ENCODE data around the gene SYNGR3.
"Not testable (repeated sequence)": the region's sequence is repeated elsewhere in the genome, so short reads cannot be mapped to it uniquely, and the experiment has no call there.

Gene SYNGR3

DNA sequence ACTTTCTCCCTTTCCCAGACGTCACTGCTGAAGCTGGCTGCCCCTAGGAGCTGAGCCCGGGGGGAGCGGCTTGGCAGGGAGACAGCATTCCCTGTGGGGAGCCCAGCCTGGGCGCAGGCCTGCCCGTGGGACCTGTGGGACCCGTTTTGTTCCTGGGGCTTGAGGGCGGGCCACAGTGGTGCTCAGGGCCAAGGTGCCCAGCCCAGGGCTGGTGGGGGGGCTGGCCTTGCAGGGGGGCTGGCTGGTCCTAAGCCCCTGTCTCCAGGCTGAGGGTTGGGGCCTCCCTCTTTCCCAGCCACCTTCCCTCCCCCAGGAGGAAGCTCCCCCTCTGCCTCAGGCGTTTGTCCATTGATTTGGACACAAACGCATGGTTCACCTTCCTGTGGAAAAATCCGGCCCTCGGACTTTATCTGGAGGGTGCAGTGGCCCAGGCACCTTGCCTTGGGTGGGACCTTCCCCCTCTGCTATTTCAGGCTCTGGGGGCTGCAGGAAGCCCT, 41.4 kb downstream of the SYNGR3 start:
- no peak for DNase-seq (ENCODE audit: low read depth, low spot score)
- H3K4me3 ChIP-seq (ENCODE audit: low read depth, low read length): no peak overlapping the region
- TF ChIP-seq, protein P1, sequence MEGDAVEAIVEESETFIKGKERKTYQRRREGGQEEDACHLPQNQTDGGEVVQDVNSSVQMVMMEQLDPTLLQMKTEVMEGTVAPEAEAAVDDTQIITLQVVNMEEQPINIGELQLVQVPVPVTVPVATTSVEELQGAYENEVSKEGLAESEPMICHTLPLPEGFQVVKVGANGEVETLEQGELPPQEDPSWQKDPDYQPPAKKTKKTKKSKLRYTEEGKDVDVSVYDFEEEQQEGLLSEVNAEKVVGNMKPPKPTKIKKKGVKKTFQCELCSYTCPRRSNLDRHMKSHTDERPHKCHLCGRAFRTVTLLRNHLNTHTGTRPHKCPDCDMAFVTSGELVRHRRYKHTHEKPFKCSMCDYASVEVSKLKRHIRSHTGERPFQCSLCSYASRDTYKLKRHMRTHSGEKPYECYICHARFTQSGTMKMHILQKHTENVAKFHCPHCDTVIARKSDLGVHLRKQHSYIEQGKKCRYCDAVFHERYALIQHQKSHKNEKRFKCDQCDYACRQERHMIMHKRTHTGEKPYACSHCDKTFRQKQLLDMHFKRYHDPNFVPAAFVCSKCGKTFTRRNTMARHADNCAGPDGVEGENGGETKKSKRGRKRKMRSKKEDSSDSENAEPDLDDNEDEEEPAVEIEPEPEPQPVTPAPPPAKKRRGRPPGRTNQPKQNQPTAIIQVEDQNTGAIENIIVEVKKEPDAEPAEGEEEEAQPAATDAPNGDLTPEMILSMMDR (IDR thresholded peaks at IDR 0.05; ENCODE audit: insufficient read depth, low read length, missing control alignments): no peak
- ChIA-PET CTCF (interaction anchor here (0.6 to 3.7 kb wide), 4 partner anchors 28 to 111 kb away, joined by 3 to 17 read pairs (median 4); no protein-coding TSS in a partner anchor), POLR2A (no interaction called here)

DNA sequence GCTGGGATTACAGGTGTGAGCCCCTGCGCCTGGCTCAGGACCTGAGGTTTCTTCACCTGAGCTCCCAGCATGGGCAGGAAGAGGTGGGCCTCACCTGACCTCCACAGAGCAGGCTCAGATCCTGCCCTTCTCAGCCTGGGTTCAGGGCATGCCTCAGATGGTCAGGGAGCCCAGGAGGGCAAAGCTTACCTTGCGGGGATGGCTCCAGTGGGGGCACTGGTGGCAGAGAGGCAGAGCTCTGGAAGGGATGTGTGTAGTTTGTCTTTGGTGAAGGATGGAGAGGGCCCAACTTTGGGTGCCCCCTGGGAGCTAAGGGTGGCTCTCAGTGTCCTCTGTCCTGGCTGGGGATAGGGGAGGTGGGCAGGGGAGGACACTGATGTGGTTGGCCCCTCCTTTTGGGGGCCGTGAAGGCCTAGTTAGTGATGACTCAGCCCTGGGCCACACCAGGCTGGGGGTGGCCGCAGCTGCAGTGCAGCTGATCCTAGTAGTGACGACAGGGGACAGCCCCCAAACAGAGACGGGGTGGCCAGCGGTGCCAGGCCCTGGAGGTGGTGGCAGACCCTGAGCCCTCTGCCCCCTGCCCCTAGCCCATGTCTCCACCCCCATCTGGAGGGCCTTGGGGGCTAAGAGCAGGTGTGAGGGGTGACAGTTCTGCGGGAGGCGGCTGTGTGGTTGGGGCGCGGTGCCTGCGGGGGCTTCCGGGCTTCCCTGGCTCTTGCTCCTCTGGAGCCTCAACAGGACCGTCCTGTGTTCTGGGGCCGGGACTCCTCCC, 42.7 kb downstream of the SYNGR3 start:
- TF ChIP-seq, protein P1 (IDR thresholded peaks at IDR 0.05; ENCODE audit: insufficient read depth, low read length, missing control alignments): no peak
- peak overlapping the region; percentile 53 for H3K4me3 ChIP-seq (ENCODE audit: low read depth, low read length)
- ChIA-PET POLR2A (interaction anchor here (0.5 to 1.3 kb wide), 7 partner anchors 9 to 123 kb away, joined by 3 to 5 read pairs (median 3); partner anchors contain the start of genes RPS2 and TRAF7), CTCF (interaction anchor here (0.6 to 3.7 kb wide), 6 partner anchors 10 to 121 kb away, joined by 3 to 17 read pairs (median 4); partner anchors contain the start of genes NTHL1 and TSC2)
- no peak for DNase-seq (ENCODE audit: low read depth, low spot score)

DNA sequence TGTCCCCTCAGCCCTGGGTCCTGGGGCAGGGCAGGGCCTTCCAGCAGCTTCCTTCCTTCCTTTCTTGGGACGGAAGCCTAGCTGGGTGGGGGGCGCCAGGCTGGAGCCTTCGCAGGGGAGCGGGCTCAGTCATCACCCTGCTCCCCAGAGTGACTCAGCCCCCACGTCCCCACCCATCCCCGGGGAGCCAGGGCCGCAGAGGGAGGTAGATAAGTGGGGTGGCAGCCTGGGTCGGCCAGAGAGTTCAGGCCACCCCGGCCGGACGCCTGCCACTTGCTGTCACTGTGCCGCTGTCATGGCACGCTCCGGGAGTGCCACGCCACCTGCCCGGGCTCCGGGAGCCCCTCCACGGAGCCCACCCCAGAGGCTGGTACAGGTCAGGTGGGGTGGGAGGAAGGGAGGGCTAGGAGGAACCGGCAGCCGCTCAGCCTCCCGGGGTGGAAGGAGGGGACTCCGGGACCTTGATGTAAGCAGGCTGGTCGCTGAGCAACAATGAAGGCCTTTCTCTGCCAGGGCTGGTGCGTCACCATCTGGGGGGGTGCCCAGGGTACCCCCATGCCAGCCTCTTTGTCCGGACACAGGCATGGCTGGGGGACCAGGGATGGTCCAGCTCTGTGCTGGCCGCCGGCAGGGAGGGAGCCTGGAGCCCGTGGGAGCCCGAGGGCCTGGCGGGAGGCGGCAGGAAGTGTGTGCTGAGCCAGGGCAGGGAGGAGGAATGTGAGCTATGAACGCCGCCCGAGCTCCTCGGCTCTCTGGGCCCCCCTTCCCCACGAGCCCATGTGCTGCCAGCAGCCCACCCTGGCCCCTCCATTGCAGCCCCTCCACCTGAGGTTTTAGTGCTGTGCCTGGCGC, 43.5 kb downstream of the SYNGR3 start:
- TF ChIP-seq, protein P1 (IDR thresholded peaks at IDR 0.05; ENCODE audit: insufficient read depth, low read length, missing control alignments): no peak
- DNase-seq (ENCODE audit: low read depth, low spot score): no peak
- H3K4me3 ChIP-seq (ENCODE audit: low read depth, low read length): peak overlapping the region; percentile 53
- ChIA-PET CTCF (interaction anchor here (1.1 kb wide), 2 partner anchors 10 to 107 kb away, joined by 5 to 15 read pairs; no protein-coding TSS in a partner anchor), POLR2A (interaction anchor here (0.7 to 1.3 kb wide), 8 partner anchors 8 to 122 kb away, joined by 3 to 5 read pairs (median 3); partner anchors contain the start of genes NTHL1, RPS2, TRAF7 and TSC2)

DNA sequence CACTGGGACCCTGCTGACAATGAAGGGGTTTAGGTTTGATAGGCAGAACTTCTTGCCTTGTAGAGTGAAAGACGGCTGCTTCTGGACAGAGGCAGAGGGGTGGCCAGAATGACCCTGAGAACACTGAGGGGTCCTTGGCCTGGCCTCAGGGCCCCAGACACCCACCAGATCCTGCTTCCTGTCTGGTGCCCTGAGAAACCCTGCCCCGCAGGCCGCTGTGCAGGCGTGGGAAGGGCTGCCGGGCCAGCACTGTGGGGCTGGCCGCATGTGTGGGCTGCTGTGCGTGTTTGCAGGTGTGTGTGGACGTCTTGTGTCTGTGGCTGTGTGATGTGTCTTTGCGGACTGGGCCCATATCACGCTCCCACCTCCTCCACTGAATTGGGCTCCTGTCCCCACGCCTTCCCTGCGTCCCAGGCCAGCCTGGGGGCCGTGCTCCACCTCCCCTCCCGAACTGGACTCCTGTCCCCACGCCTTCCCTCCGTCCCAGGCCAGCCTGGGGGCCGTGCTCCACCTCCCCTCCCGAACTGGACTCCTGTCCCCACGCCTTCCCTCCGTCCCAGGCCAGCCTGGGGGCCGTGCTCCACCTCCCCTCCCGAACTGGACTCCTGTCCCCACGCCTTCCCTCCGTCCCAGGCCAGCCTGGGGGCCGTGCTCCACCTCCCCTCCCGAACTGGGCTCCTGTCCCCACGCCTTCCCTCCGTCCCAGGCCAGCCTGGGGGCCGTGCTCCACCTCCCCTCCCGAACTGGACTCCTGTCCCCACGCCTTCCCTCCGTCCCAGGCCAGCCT, 44.3 kb downstream of the SYNGR3 start:
- H3K4me3 ChIP-seq (ENCODE audit: low read depth, low read length): peak overlapping the region; percentile 53
- POLR2A ChIA-PET: interaction anchor here (0.7 to 2.1 kb wide), 4 partner anchors 13 to 121 kb away, joined by 3 to 10 read pairs (median 4); partner anchors contain the start of genes RPS2 and TRAF7
- not testable (repeated sequence) for DNase-seq (ENCODE audit: low read depth, low spot score)
- CTCF ChIA-PET: interaction anchor here (1.1 kb wide), 2 partner anchors 11 to 106 kb away, joined by 5 to 15 read pairs; no protein-coding TSS in a partner anchor

DNA sequence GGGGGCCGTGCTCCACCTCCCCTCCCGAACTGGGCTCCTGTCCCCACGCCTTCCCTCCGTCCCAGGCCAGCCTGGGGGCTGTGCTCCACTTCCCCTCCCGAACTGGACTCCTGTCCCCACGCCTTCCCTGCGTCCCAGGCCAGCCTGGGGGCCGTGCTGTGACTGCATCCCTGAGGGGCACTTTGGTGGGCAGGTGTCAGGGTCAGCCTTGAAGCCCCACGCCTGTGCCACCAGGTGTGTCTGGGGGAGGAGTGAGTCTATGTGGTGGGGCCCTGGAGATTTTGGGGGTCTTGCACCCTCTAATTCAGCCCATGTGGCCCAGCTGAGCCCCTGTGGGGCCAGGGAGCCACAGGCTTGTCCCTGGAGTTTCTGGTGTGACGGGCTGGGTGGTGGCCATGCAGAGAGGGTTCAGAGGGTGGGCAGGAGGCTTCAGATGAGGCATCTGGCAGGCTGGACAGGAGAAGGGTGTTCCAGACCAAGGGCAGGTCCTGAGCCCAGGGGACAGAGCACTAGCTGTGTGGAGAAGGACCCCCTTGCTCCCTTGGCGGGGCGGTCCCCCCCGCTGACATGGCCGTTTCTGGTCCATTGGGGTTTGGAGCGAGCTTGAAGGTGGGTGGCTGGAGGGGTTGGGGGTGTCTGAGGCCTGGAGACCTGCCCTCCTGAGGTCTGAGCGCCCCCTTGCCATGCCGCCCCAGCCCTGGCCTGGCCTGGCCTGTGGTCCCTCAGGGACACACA, 45.1 kb downstream of the SYNGR3 start:
- ChIA-PET CTCF (interaction anchor here (0.7 to 1.8 kb wide), 5 partner anchors 10 to 105 kb away, joined by 3 to 10 read pairs (median 3); partner anchors contain the start of genes NTHL1 and TSC2), POLR2A (interaction anchor here (0.9 to 2.1 kb wide), 4 partner anchors 13 to 120 kb away, joined by 3 to 10 read pairs (median 6); partner anchors contain the start of genes NTHL1, RPS2, TRAF7 and TSC2)
- H3K4me3 ChIP-seq (ENCODE audit: low read depth, low read length): peak overlapping the region; percentile 8
- DNase-seq (ENCODE audit: low read depth, low spot score): no peak
- TF ChIP-seq, protein P1 (IDR thresholded peaks at IDR 0.05; ENCODE audit: insufficient read depth, low read length, missing control alignments): no peak

All from AG04449 (cell line).